HG03066 (cell line): ENCODE data around the gene SENP1.

Experiments used
- ATAC-seq: cut with Tn5 transposase; IDR thresholded peaks from one replicate; pipeline ENCODE4 v1.9.1; 2021; ENCODE audit warnings: low read depth; ENCODE audit not compliant: unreplicated experiment

SENP1 gene

GRCh38 chr12:48039151-48039550, 66.7 kb downstream of the SENP1 start:
- no peak for ATAC-seq

- no peak for ATAC-seq
Measured at GRCh38 chr12:48038085-48038484, 67.8 kb downstream of the SENP1 start.

GRCh38 chr12:48037267-48037915, 68.5 kb downstream of the SENP1 start:
- ATAC-seq: no peak

- ATAC-seq: no peak
Measured at GRCh38 chr12:48036818-48037217, 69.1 kb downstream of the SENP1 start.

- ATAC-seq: no peak
Measured at GRCh38 chr12:48034835-48035805, 70.8 kb downstream of the SENP1 start.

- ATAC-seq: no peak
Measured at GRCh38 chr12:48033451-48033850, 72.4 kb downstream of the SENP1 start.

GRCh38 chr12:48032597-48032996, 73.3 kb downstream of the SENP1 start:
- ATAC-seq: no peak

- ATAC-seq: no peak
Measured at GRCh38 chr12:48031135-48031960, 74.5 kb downstream of the SENP1 start.

GRCh38 chr12:48030173-48030650, 75.7 kb downstream of the SENP1 start:
- no peak for ATAC-seq

GRCh38 chr12:48029491-48030172, 76.2 kb downstream of the SENP1 start:
- ATAC-seq: no peak

GRCh38 chr12:48028541-48029431, 77.1 kb downstream of the SENP1 start:
- ATAC-seq: no peak

GRCh38 chr12:48027183-48028002, 78.5 kb downstream of the SENP1 start:
- no peak for ATAC-seq

- ATAC-seq: no peak
Measured at GRCh38 chr12:48026060-48026827, 79.6 kb downstream of the SENP1 start.

GRCh38 chr12:48025281-48025680, 80.6 kb downstream of the SENP1 start:
- ATAC-seq: no peak

GRCh38 chr12:48024735-48025134, 81.1 kb downstream of the SENP1 start:
- ATAC-seq: no peak

- no peak for ATAC-seq
Measured at GRCh38 chr12:48023386-48023785, 82.5 kb downstream of the SENP1 start.

- ATAC-seq: no peak
Measured at GRCh38 chr12:48022676-48023385, 83.0 kb downstream of the SENP1 start.
